Mucosa of rectum (tissue), 2 donors: ENCODE data around the gene KCNAB1.

Source experiments
- H3K27ac ChIP-seq, 2 donors: one replicate each; pipeline ENCODE4 v1.7.0; 2013; ENCODE audit warnings: inconsistent platforms in 2 of 2, low read depth in 2 of 2, low read length in 2 of 2
- H3K27me3 ChIP-seq, 2 donors: one replicate each; pipeline ENCODE4 v1.7.0; 2013; ENCODE audit warnings: low read length in 2 of 2; ENCODE audit not compliant: control insufficient read depth in 2 of 2, insufficient read depth in 2 of 2
- H3K36me3 ChIP-seq, 2 donors: one replicate each; pipeline ENCODE4 v1.7.0; 2013; ENCODE audit warnings: low read length in 2 of 2; ENCODE audit not compliant: control insufficient read depth in 2 of 2, insufficient read depth in 2 of 2
- H3K4me1 ChIP-seq, 2 donors: one replicate each; pipeline ENCODE4 v1.7.0; 2013; ENCODE audit warnings: low read length in 2 of 2, mild to moderate bottlenecking in 1 of 2; ENCODE audit not compliant: control insufficient read depth in 2 of 2, insufficient read depth in 2 of 2
- H3K4me3 ChIP-seq, 2 donors: one replicate each; pipeline ENCODE4 v1.7.0; 2013; ENCODE audit warnings: low read length in 2 of 2
- H3K9ac ChIP-seq, 2 donors: one replicate each; pipeline ENCODE4 v1.7.0; 2013; ENCODE audit warnings: low read length in 2 of 2, low read depth in 1 of 2, mild to moderate bottlenecking in 1 of 2
- H3K9me3 ChIP-seq, 2 donors: one replicate each; pipeline ENCODE4 v1.7.0; 2013; ENCODE audit warnings: low read length in 2 of 2; ENCODE audit not compliant: control insufficient read depth in 2 of 2
- donor health status: healthy.
- donor health status: Normal muscosa, but diverticular disease.

Gene KCNAB1

GRCh38 chr3:156547637-156548036 is 427.3 kb downstream of the KCNAB1 start:
- no peak overlapping the region for H3K9ac ChIP-seq
- no peaks in the 10 kb centered on the region for H3K27me3 ChIP-seq
- no peak overlapping the region for H3K4me3 ChIP-seq
- peaks cover 56 to 71% of the 10 kb centered on the region in 2 donors for H3K36me3 ChIP-seq
- H3K9me3 ChIP-seq = no peaks in the 10 kb centered on the region
- no peak overlapping the region for H3K27ac ChIP-seq
- H3K4me1 ChIP-seq = peaks cover 0 to 4% of the 10 kb centered on the region in 2 donors

DNA sequence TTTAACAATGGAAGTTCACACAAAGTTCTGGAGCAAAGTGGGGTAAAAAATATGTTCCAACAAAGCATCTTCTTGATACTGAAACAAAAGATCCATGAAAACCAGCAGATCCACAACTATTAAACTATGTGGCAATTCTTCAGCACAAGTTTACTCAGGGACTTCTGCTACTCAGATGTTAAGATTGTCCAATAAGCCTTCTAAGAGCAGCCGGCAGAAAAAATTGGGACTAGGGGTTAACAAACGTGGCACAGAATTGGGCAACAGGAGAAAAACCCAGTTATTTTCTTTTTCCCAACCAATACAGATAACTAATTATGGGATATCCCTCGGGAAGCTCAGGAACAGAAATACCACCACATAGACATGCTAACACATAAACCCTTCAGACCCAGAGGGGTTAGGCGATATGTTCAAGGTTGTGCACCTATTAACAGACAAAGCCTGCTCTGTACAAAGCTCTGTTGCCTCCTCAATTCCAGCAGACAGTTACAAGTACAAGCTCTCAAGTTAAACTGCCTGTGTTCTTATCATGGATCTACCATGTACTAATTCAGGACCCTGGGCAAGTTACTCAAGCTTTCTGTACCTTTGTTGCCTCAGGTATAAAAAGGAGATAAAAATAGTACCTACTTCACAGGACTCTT is 427.8 kb downstream of the KCNAB1 start:
- no peaks in the 10 kb centered on the region for H3K9me3 ChIP-seq
- no peak overlapping the region for H3K4me3 ChIP-seq
- H3K27ac ChIP-seq = no peak overlapping the region
- no peaks in the 10 kb centered on the region for H3K27me3 ChIP-seq
- no peak overlapping the region for H3K9ac ChIP-seq
- peaks cover 54 to 68% of the 10 kb centered on the region in 2 donors for H3K36me3 ChIP-seq
- H3K4me1 ChIP-seq = peaks cover 0 to 4% of the 10 kb centered on the region in 2 donors

DNA sequence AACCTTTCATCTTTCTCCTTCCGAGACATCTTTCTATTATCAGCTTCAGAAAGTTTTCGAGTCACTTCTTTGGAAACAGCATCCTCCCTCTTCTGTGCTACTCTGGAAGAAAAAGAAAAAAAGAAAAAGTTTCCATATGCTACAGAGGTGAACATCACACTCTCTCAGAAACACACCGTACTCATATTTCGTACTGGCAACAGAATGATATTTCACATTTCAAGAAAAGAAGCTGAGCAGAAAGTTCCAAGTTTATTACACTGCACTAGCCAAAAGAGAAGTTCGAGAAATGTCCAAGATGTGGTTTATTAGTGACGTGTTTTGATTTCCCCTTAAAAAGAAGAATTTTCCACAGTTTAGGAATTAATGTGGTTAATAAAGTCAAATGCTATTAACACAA is 428.5 kb downstream of the KCNAB1 start:
- H3K9ac ChIP-seq = no peak overlapping the region
- H3K9me3 ChIP-seq = no peaks in the 10 kb centered on the region
- peaks cover 4 to 7% of the 10 kb centered on the region in 2 donors for H3K4me1 ChIP-seq
- H3K27me3 ChIP-seq = no peaks in the 10 kb centered on the region
- peaks cover 53 to 61% of the 10 kb centered on the region in 2 donors for H3K36me3 ChIP-seq
- H3K27ac ChIP-seq = no peak overlapping the region
- H3K4me3 ChIP-seq = no peak overlapping the region

DNA sequence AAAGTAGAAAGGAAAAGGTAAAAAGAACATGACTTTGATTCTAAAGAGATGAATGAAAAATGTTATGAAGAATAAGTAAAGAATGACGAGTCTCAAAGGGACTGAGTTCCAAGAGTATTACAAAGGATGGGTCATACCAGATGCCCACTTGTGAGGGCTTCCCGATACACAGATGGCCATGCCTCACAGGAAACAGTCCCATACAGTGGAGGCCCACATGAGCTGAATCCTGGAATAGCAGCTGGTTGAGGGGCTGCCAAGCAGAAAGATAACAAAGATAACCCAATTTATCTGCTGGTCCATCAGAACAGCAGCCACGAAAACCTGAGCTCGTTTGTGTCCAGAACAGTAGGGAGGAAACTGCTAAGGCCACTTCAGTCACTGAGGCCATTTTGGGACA is 430.9 kb downstream of the KCNAB1 start:
- Histone ChIP-seq H3K9me3 (no peaks in the 10 kb centered on the region), H3K27me3 (no peaks in the 10 kb centered on the region), H3K36me3 (peaks cover 37 to 51% of the 10 kb centered on the region in 2 donors), H3K9ac (no peak overlapping the region), H3K27ac (no peak overlapping the region), H3K4me3 (no peak overlapping the region), H3K4me1 (peaks cover 8 to 12% of the 10 kb centered on the region in 2 donors)

DNA sequence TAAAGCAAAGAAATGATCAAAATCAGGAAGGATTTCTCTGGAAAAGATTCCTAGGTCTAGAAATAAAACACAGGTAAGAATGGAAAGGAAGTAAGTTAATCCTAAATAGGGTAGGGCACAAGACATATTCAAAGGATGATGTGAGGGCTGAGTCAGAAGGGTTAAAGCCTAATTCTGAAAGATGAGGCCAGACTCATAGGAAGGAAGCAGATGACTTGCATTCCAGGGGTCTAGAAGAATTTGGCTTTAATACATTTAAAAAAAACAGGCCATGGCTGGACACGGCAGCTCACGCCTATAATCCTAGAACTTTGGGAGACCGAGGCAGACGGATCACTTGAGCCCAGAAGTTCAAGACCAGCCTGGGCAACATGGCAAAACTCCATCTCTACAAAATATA is 431.4 kb downstream of the KCNAB1 start:
- Histone ChIP-seq H3K4me3 (no peak overlapping the region), H3K4me1 (peaks cover 8 to 12% of the 10 kb centered on the region in 2 donors), H3K27me3 (no peaks in the 10 kb centered on the region), H3K27ac (no peak overlapping the region), H3K36me3 (peaks cover 32 to 47% of the 10 kb centered on the region in 2 donors), H3K9ac (no peak overlapping the region), H3K9me3 (no peaks in the 10 kb centered on the region)

- Histone ChIP-seq H3K4me1 (peaks cover 8 to 12% of the 10 kb centered on the region in 2 donors), H3K36me3 (peaks cover 20 to 35% of the 10 kb centered on the region in 2 donors), H3K4me3 (peak overlapping the region in 1 of 2 donors; percentile 96), H3K27ac (no peak overlapping the region), H3K27me3 (no peaks in the 10 kb centered on the region), H3K9ac (no peak overlapping the region), H3K9me3 (no peaks in the 10 kb centered on the region)
These were observed 432.6 kb downstream of the KCNAB1 start for GRCh38 chr3:156552973-156553372.

GRCh38 chr3:156553705-156554356 is 433.5 kb downstream of the KCNAB1 start:
- Histone ChIP-seq H3K4me3 (peak overlapping the region; percentile 96 to 99), H3K4me1 (peaks cover 8 to 12% of the 10 kb centered on the region in 2 donors), H3K27ac (no peak overlapping the region), H3K27me3 (no peaks in the 10 kb centered on the region), H3K9ac (peak overlapping the region; percentile 88 to 90), H3K36me3 (peaks cover 11 to 27% of the 10 kb centered on the region in 2 donors), H3K9me3 (no peaks in the 10 kb centered on the region)

- no peaks in the 10 kb centered on the region for H3K27me3 ChIP-seq
- H3K9me3 ChIP-seq = no peaks in the 10 kb centered on the region
- peak overlapping the region; percentile 96 to 99 for H3K4me3 ChIP-seq
- H3K36me3 ChIP-seq = peaks cover 10 to 21% of the 10 kb centered on the region in 2 donors
- peak overlapping the region; percentile 80 to 93 for H3K27ac ChIP-seq
- peaks cover 8 to 12% of the 10 kb centered on the region in 2 donors for H3K4me1 ChIP-seq
- peak overlapping the region; percentile 88 to 90 for H3K9ac ChIP-seq
These were observed 434.1 kb downstream of the KCNAB1 start for GRCh38 chr3:156554515-156554841.

GRCh38 chr3:156554842-156555687 is 434.7 kb downstream of the KCNAB1 start, which contains the start of gene SSR3:
Gene SSR3 (minus strand): TSS chr3:156555117. CDS start chr3:156555089, 28 bp downstream.
- Histone ChIP-seq H3K36me3 (peaks cover 10 to 21% of the 10 kb centered on the region in 2 donors), H3K27ac (peak within 1 kb of the TSS; percentile 80 to 93), H3K4me1 (peaks cover 8 to 12% of the 10 kb centered on the region in 2 donors)

GRCh38 chr3:156558389-156558788 is 438.0 kb downstream of the KCNAB1 start:
- H3K27ac ChIP-seq = no peak overlapping the region
- no peaks in the 10 kb centered on the region for H3K36me3 ChIP-seq
- H3K9ac ChIP-seq = no peak overlapping the region
- no peak overlapping the region for H3K4me3 ChIP-seq
- peaks cover 12 to 15% of the 10 kb centered on the region in 2 donors for H3K4me1 ChIP-seq
- H3K27me3 ChIP-seq = no peaks in the 10 kb centered on the region
- H3K9me3 ChIP-seq = no peaks in the 10 kb centered on the region

More at GRCh38 chr3:156554842-156555687, 434.7 kb downstream of the KCNAB1 start, which contains the start of gene SSR3:
- no peaks in the 10 kb centered on the region for H3K27me3 ChIP-seq
- no peaks in the 10 kb centered on the region for H3K9me3 ChIP-seq
- H3K9ac ChIP-seq = peak within 1 kb of the TSS; percentile 88 to 90
- H3K4me3 ChIP-seq = peak within 1 kb of the TSS; percentile 96 to 99
